OCI-LY3 (cell line): ENCODE results near the gene C16orf89.

Experiments used
- H2AFZ ChIP-seq: fragments of 200-600, 300-600 bp; shearing (Covaris generic); 2 replicates; pipeline ENCODE4 v1.6.0; 2014; ENCODE audit warnings: antibody characterized with exemption, low read depth, low read length
- H3K27ac ChIP-seq: fragments of 200-600, 300-600 bp; sonication (generic); 2 replicates; pipeline ENCODE4 v1.5.1; 2014; ENCODE audit warnings: mild to moderate bottlenecking, low read length, moderate library complexity, mixed read lengths
- H3K27me3 ChIP-seq: fragments of 200-600, 300-600 bp; sonication (generic); 2 replicates; pipeline ENCODE4 v1.6.1; 2014; ENCODE audit warnings: low read depth, low read length, mixed read lengths
- H3K36me3 ChIP-seq: fragments of 200-600, 300-600 bp; sonication (generic); replicated peaks from 2 replicates; pipeline ENCODE3; 2014; ENCODE audit warnings: low read depth, low read length, mixed read lengths
- H3K4me1 ChIP-seq: fragments of 300-600, 200-600 bp; sonication (generic); 2 replicates; pipeline ENCODE4 v1.6.1; 2014; ENCODE audit warnings: low read length, mixed read lengths
- H3K4me2 ChIP-seq: fragments of 200-600, 300-600 bp; sonication (generic); 2 replicates; pipeline ENCODE4 v1.6.1; 2014; ENCODE audit warnings: low read length, mixed read lengths
- H3K4me3 ChIP-seq: fragments of 300-600, 200-600 bp; sonication (generic); 2 replicates; pipeline ENCODE4 v1.5.1; 2014; ENCODE audit warnings: antibody characterized with exemption, mild to moderate bottlenecking, low read length, moderate library complexity
- H3K79me2 ChIP-seq: fragments of 300-600, 200-600 bp; shearing (Covaris generic); 2 replicates; pipeline ENCODE4 v1.6.1; 2014; ENCODE audit warnings: mild to moderate bottlenecking, low read length, mixed read lengths
- H3K9ac ChIP-seq: fragments of 300-600, 200-600 bp; shearing (Covaris generic); 2 replicates; pipeline ENCODE4 v1.6.0; 2014; ENCODE audit warnings: mild to moderate bottlenecking, low read length, moderate library complexity
- H3K9me3 ChIP-seq: fragments of 200-600, 300-600 bp; shearing (Covaris generic); 2 replicates; pipeline ENCODE4 v1.6.1; 2014; ENCODE audit warnings: low read length, mixed read lengths; ENCODE audit not compliant: insufficient read depth
- H4K20me1 ChIP-seq: fragments of 200-600, 300-600 bp; sonication (generic); 2 replicates; pipeline ENCODE4 v1.6.1; 2016; ENCODE audit warnings: low read length, mixed read lengths; ENCODE audit not compliant: insufficient read depth
- CTCF ChIP-seq: fragments of 200-600, 300-600 bp; sonication (generic); IDR thresholded peaks from 2 replicates; pipeline ENCODE4 v1.5.1; 2014; ENCODE audit warnings: antibody characterized with exemption, low read length, low read depth
- EZH2phosphoT487 ChIP-seq: fragments of 200-600 bp; shearing (Covaris generic); IDR thresholded peaks from 2 replicates; pipeline ENCODE4 v1.6.1; 2018; ENCODE audit warnings: antibody characterized with exemption, mixed run types, low read depth

The C16orf89 gene

GRCh38 chr16:5004311-5004710 is 61.4 kb downstream of the C16orf89 start:
- no peaks in the 10 kb centered on the region for H3K79me2 ChIP-seq
- H3K9me3 ChIP-seq, result no peaks in the 10 kb centered on the region
- no peak overlapping the region for H3K27ac ChIP-seq
- no peaks in the 10 kb centered on the region for H3K36me3 ChIP-seq
- no peaks in the 10 kb centered on the region for H3K4me1 ChIP-seq
- no peak overlapping the region for H3K9ac ChIP-seq
- no peak overlapping the region for H2AFZ ChIP-seq
- no peaks in the 10 kb centered on the region for H4K20me1 ChIP-seq
- H3K4me2 ChIP-seq, result no peak overlapping the region
- no peak overlapping the region for H3K4me3 ChIP-seq
- TF ChIP-seq CTCF (no peak), EZH2phosphoT487 (no peak)
- 0 out of 2 replicates have a peak, but pooled peaks cover 15% of the 10 kb centered on the region for H3K27me3 ChIP-seq

- no peaks in the 10 kb centered on the region for H4K20me1 ChIP-seq
- no peaks in the 10 kb centered on the region for H3K9me3 ChIP-seq
- 0 out of 2 replicates have a peak, but pooled peaks cover 15% of the 10 kb centered on the region for H3K27me3 ChIP-seq
- H3K4me2 ChIP-seq, result no peak overlapping the region
- no peak overlapping the region for H3K9ac ChIP-seq
- H3K79me2 ChIP-seq, result no peaks in the 10 kb centered on the region
- H2AFZ ChIP-seq, result no peak overlapping the region
- no peaks in the 10 kb centered on the region for H3K36me3 ChIP-seq
- H3K4me1 ChIP-seq, result no peaks in the 10 kb centered on the region
- H3K27ac ChIP-seq, result no peak overlapping the region
- H3K4me3 ChIP-seq, result no peak overlapping the region
- TF ChIP-seq CTCF (no peak), EZH2phosphoT487 (no peak)
Measured at GRCh38 chr16:5003828-5004227, 61.9 kb downstream of the C16orf89 start.

GRCh38 chr16:5003211-5003610 is 62.5 kb downstream of the C16orf89 start:
- TF ChIP-seq EZH2phosphoT487, result no peak
- no peak for TF ChIP-seq CTCF
- Histone ChIP-seq H3K79me2 (no peaks in the 10 kb centered on the region), H4K20me1 (no peaks in the 10 kb centered on the region), H3K4me1 (no peaks in the 10 kb centered on the region), H3K4me3 (no peak overlapping the region), H3K36me3 (no peaks in the 10 kb centered on the region), H2AFZ (no peak overlapping the region), H3K27me3 (0 out of 2 replicates have a peak, but pooled peaks cover 15% of the 10 kb centered on the region), H3K27ac (no peak overlapping the region), H3K9me3 (no peaks in the 10 kb centered on the region), H3K9ac (no peak overlapping the region), H3K4me2 (no peak overlapping the region)

GRCh38 chr16:5002699-5003143 is 63.0 kb downstream of the C16orf89 start:
- Histone ChIP-seq H3K4me3 (no peak overlapping the region), H3K9ac (no peak overlapping the region), H3K9me3 (no peaks in the 10 kb centered on the region), H3K79me2 (no peaks in the 10 kb centered on the region), H3K4me2 (no peak overlapping the region), H4K20me1 (no peaks in the 10 kb centered on the region), H3K27me3 (0 out of 2 replicates have a peak, but pooled peaks cover 15% of the 10 kb centered on the region), H3K27ac (no peak overlapping the region), H3K4me1 (no peaks in the 10 kb centered on the region), H2AFZ (no peak overlapping the region), H3K36me3 (no peaks in the 10 kb centered on the region)
- TF ChIP-seq CTCF, result no peak
- TF ChIP-seq EZH2phosphoT487, result no peak
